Brain microvascular endothelial cell (primary cell): Measurements from ENCODE around the gene MTMR12.
A peak's percentile ranks its signal among the peaks of the same experiment; 100 is the strongest.

ENCODE experiments used
- DNase-seq: peaks from one replicate; pipeline ENCODE4 v3.0.0-alpha.2; 2020
- H3K27ac ChIP-seq: fragments of 250-450 bp; sonication (Bioruptor Pico); 2 replicates; pipeline ENCODE4 v1.5.1; 2020; ENCODE audit warnings: mild to moderate bottlenecking, moderate library complexity
- H3K27me3 ChIP-seq: fragments of 250-450 bp; sonication (Bioruptor Pico); replicated peaks from 2 replicates; pipeline ENCODE4 v1.5.1; 2020; ENCODE audit warnings: mild to moderate bottlenecking
- H3K36me3 ChIP-seq: fragments of 250-450 bp; sonication (Bioruptor Pico); replicated peaks from 2 replicates; pipeline ENCODE4 v1.5.1; 2020; ENCODE audit warnings: mild to moderate bottlenecking
- H3K4me3 ChIP-seq: 2 replicates; pipeline ENCODE4 v1.5.1; 2011; ENCODE audit warnings: low read depth, mild to moderate bottlenecking, control low read depth, low read length, moderate library complexity
- in situ Hi-C: cut with HindIII; loops from 2 replicates; pipeline ENCODE4 v1.10.0; 2017; ENCODE audit warnings: low sequenced_read_pairs, low pct_ligation_motif_present
- TF ChIP-seq, protein P1 (sequence below): IDR thresholded peaks from 2 replicates; pipeline ENCODE4 v1.5.1; 2011; ENCODE audit warnings: low read depth, mild to moderate bottlenecking, moderate library complexity, low read length, control low read depth, inconsistent platforms; ENCODE audit errors: missing control alignments

The MTMR12 gene

DNA sequence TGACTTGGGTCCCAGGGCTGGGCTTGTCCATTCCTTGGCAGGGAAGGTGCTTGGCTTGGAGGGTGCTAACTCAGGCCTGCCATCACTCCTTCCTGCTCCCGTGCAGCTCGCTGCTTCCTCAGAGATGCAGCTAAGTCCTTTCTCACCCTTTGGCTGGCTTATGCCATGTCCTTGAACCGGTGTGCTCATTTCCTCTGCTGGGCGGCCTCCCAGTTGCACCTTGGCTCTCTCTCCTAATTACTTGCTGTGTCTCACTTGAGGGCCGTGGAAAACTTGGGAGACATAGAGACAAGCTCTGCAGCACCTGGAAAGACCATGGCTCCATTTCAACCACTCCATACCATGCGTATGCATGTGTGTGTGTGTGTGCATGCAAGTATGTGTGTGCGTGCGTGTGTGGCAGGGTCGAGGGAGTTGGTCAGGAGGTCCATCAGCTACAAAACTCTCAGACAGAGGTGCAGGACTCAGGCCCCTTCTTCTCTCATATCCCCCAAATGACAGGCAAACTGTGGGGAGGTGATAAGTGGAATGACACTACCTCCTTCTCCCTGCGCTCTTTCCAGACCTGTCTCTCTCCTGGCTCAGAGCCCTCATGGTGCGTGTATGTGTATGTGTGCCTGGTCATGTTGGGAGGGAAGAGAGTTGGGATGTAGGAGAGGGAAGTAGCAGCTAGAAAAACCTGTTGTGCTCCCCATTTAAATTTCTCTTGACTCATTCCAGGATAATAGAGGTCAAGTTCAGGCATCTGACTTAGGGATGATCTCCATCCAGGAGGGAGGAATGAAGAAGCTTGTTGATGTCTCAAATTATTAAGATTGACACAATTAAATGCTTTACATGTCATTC, 17.6 kb upstream of the MTMR12 start:
- Histone ChIP-seq H3K27me3 (no peaks in the 10 kb centered on the region), H3K4me3 (no peak overlapping the region), H3K36me3 (no peaks in the 10 kb centered on the region), H3K27ac (no peak overlapping the region)
- TF ChIP-seq, protein P1, sequence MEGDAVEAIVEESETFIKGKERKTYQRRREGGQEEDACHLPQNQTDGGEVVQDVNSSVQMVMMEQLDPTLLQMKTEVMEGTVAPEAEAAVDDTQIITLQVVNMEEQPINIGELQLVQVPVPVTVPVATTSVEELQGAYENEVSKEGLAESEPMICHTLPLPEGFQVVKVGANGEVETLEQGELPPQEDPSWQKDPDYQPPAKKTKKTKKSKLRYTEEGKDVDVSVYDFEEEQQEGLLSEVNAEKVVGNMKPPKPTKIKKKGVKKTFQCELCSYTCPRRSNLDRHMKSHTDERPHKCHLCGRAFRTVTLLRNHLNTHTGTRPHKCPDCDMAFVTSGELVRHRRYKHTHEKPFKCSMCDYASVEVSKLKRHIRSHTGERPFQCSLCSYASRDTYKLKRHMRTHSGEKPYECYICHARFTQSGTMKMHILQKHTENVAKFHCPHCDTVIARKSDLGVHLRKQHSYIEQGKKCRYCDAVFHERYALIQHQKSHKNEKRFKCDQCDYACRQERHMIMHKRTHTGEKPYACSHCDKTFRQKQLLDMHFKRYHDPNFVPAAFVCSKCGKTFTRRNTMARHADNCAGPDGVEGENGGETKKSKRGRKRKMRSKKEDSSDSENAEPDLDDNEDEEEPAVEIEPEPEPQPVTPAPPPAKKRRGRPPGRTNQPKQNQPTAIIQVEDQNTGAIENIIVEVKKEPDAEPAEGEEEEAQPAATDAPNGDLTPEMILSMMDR, result no peak
- no peak for DNase-seq
- in situ Hi-C loops, result no loop called here

GRCh38 chr5:32329395-32329834, 16.7 kb upstream of the MTMR12 start:
- TF ChIP-seq, protein P1, result peak; percentile 87
- H3K27me3 ChIP-seq, result no peaks in the 10 kb centered on the region
- no peaks in the 10 kb centered on the region for H3K36me3 ChIP-seq
- peak; percentile 65 for DNase-seq
- H3K27ac ChIP-seq, result no peak overlapping the region
- H3K4me3 ChIP-seq, result no peak overlapping the region
- in situ Hi-C loops, result no loop called here

DNA sequence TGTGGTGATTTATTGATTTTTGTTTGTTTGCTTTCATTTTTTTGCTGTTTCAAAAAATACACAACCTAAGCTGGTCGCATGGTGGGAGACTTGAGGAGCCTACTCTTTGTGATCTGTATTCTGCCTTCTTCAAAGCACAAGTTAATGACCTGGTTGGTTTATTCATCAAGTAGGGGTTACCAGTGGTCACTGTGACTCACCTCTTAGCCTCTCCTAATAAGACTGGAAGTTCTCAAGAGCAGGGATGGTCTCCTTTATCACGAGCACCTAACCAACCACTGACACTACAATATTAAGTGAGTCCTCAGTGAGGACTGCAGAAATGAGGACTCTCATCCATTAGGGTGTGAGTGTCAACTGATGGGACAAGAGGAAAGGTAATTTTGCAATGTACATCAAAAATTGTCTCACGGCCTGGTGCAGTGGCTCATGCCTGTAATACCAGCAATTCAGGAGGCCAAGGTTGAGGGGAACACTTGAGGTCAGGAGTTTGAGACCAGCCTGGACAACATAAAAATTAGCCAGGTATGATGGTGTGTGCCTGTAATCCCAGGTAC, 13.6 kb upstream of the MTMR12 start:
- DNase-seq, result peak; percentile 16
- TF ChIP-seq, protein P1, result no peak
- in situ Hi-C loops, result no loop called here
- H3K36me3 ChIP-seq, result no peaks in the 10 kb centered on the region
- no peak overlapping the region for H3K4me3 ChIP-seq
- H3K27me3 ChIP-seq, result no peaks in the 10 kb centered on the region
- H3K27ac ChIP-seq, result no peak overlapping the region

DNA sequence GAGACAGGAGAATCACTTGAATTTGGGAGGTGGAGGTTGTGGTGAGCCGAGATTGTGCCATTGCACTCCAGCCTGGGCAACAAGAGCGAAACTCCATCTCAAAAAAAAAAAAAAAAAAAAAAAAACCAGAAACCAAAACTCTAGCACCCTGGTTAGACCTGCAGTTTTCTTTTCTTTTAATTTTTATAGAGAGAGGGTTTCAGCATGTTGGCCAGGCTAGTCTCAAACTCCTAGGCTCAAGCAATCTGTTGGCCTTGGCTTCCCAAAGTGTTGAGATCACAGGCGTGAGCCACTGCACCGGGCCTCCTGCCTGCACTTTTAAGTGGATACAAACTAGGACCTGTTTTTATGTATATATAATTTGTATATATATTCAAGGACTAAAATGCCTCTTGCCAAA, 12.9 kb upstream of the MTMR12 start:
- no peak for DNase-seq
- in situ Hi-C loops, result no loop called here

GRCh38 chr5:32325062-32325461, 12.3 kb upstream of the MTMR12 start:
- DNase-seq, result no peak
- no peaks in the 10 kb centered on the region for H3K27me3 ChIP-seq
- TF ChIP-seq, protein P1, result no peak
- in situ Hi-C loops, result no loop called here
- H3K27ac ChIP-seq, result no peak overlapping the region
- H3K36me3 ChIP-seq, result no peaks in the 10 kb centered on the region
- no peak overlapping the region for H3K4me3 ChIP-seq

More for the DNA sequence above, 12.9 kb upstream of the MTMR12 start:
- TF ChIP-seq, protein P1, result no peak
- Histone ChIP-seq H3K36me3 (no peaks in the 10 kb centered on the region), H3K27ac (no peak overlapping the region), H3K27me3 (no peaks in the 10 kb centered on the region), H3K4me3 (no peak overlapping the region)

DNA sequence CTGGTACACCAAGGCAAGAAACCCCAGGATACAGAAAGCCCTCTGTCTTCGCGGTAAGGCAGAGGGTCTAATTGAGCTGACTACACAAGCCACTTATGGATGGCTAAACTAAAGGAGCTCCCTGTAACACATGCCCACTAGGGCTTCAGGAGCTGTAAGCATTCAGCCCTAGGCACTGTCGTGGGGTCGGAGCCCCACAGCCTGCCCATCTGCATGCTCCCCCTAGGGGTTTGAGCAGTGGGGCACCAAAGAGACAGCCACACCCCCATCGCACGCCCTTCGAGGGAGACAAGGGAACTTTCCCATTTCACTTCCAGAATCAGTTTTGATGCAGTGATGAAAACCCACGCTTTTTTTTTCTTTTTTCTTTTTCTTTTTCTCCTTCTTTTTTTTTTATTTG, 11.0 kb upstream of the MTMR12 start:
- Histone ChIP-seq H3K27ac (no peak overlapping the region), H3K27me3 (no peaks in the 10 kb centered on the region), H3K4me3 (no peak overlapping the region), H3K36me3 (no peaks in the 10 kb centered on the region)
- in situ Hi-C loops, result no loop called here
- no peak for DNase-seq
- TF ChIP-seq, protein P1, result no peak
